Stimulated activated CD8-positive, alpha-beta memory T cell treated with anti-CD3 and anti-CD28 coated beads, Interleukin-7, amount 100 ng/mL, for 24 hours (primary cell): ENCODE data around the gene ZNF532.

ENCODE experiments used
- DNase-seq: peaks from one replicate; pipeline ENCODE4 v3.0.0-alpha.2; 2020; ENCODE audit warnings: low read depth

The ZNF532 gene

GRCh38 chr18:58977223-58977622 is 112.5 kb downstream of the ZNF532 start:
- no peak for DNase-seq

- no peak for DNase-seq
Observed at GRCh38 chr18:58977801-58978200, 113.1 kb downstream of the ZNF532 start.

- DNase-seq, result no peak
Observed at GRCh38 chr18:58978916-58979315, 114.2 kb downstream of the ZNF532 start.

GRCh38 chr18:58979615-58980014 is 114.9 kb downstream of the ZNF532 start:
- no peak for DNase-seq

DNA sequence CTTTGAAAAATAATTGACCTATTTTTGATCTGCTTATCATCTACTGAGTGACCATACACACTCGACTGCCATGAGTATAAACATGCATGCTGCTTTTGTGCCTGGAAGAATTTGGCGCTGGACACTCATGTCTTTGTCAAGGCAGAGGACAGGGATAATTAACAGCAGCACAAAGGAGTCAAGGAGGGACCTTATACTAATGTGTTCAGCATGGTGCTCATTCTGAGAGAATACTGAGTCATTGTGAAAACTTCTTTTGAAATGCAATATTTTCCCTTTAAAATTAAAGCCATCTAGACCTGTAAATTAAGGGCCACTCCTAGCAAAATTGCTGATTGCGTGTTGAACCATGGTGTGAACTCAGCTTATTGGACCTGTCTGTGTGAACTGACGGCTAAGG is 116.3 kb downstream of the ZNF532 start:
- DNase-seq, result no peak

- DNase-seq, result no peak
Observed at GRCh38 chr18:58983260-58984155, 118.8 kb downstream of the ZNF532 start.

- no peak for DNase-seq
Observed at GRCh38 chr18:58988600-58988999, 123.9 kb downstream of the ZNF532 start.

GRCh38 chr18:58989184-58989759 is 124.6 kb downstream of the ZNF532 start:
- DNase-seq, result no peak

- no peak for DNase-seq
Observed at GRCh38 chr18:58990720-58991119, 126.0 kb downstream of the ZNF532 start.

GRCh38 chr18:58991167-58991798 is 126.6 kb downstream of the ZNF532 start:
- no peak for DNase-seq

DNA sequence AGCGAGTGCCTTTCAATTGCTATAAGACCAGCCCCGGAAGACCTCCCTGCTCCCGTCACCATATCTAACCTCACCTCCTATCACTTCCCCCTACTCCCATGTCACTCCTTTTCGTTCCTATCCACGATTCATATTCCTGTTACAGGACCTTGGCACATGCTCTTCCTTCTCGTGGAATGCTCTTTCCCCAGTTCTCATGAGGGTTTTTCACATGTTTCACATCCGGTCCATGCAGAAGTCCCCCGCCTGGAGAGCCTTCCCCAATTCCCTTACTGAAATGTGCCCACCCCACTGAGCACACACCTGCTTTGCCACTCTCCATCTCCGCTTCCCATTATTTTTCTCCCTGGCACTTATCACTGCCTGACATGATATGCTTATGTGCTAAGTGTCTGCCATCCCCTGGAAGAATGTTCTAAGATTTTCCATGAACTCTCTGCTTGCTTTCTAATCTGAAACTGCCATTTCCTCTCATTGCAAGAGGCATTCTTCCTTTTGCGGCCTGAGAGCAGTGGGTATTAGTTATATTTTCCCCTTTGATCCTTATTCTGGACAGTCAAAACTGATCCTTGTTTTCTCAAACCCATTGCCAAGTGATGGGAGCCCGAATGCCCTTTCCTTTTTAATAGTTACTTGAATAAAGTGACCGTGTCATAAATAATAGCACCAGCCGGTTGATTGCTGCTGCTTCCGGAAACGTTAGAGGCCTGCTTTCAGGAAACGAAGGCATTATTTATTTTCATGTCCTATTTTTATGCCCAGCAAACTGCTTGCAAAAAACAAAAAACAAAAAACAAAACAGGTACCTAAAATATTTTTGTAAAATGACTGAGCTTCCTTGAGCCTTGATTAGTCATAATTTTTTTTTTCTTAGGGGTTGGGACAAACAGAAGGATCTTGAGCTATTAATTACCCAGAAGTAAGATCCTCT is 127.9 kb downstream of the ZNF532 start:
- DNase-seq, result no peak

DNA sequence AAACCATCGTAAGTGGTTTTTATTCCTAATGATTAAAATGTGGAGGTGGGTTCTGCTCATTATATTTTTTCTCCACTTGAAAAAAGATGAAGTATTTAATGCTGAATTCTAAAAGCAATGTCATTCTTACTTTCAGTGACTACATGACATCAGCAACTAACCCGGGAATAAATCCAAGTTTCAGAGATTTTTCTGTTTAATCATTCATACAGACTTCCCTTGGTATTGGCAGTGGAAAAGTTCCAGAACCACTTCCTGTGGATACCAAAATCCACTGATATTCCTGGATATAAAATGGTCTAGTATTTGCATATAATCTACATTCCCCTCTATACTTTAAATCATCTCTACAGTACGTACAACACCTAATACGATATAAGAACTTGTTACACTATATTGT is 128.6 kb downstream of the ZNF532 start:
- DNase-seq, result no peak

DNA sequence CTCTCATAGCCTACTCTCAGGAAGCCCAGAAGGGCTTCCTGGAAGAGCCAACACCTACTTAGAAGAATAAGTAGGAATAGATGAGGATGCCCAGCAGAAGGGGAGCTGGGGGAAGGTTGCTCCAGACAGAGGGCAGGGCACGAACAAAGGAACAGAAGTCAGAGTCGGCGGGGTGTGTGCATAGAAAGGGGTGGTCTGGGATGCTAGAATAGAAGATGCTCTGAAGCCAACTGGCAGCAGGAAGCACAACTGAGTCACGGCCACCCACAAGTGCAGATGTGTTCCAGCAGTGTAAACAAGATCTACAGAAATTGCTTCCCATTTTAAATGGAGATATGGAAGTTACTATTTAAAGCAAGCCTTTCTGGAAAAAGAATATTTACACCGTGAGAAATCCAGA is 131.0 kb downstream of the ZNF532 start:
- no peak for DNase-seq

- no peak for DNase-seq
Observed at GRCh38 chr18:58996131-58996641, 131.5 kb downstream of the ZNF532 start.

DNA sequence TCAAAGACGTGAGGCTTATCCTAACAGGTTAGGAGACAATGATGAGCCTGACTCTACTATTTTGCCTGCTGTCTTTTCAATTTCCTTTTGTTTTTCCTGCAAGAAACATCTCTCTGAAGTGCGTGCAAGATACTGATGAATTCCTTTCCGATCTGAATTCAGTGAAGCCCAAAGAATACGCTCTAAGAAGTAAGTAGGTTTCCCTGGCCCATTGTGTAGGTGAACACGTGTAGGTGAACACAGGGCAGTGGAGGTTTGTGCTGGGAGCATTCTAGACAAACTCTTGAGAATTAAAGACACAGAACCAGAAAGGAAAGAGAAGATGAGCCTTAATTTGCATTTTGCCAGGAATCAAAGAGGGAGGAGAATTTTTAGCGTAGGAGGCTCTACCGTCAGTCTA is 132.0 kb downstream of the ZNF532 start:
- DNase-seq, result no peak

- no peak for DNase-seq
Observed at GRCh38 chr18:58997811-58998337, 133.2 kb downstream of the ZNF532 start.

DNA sequence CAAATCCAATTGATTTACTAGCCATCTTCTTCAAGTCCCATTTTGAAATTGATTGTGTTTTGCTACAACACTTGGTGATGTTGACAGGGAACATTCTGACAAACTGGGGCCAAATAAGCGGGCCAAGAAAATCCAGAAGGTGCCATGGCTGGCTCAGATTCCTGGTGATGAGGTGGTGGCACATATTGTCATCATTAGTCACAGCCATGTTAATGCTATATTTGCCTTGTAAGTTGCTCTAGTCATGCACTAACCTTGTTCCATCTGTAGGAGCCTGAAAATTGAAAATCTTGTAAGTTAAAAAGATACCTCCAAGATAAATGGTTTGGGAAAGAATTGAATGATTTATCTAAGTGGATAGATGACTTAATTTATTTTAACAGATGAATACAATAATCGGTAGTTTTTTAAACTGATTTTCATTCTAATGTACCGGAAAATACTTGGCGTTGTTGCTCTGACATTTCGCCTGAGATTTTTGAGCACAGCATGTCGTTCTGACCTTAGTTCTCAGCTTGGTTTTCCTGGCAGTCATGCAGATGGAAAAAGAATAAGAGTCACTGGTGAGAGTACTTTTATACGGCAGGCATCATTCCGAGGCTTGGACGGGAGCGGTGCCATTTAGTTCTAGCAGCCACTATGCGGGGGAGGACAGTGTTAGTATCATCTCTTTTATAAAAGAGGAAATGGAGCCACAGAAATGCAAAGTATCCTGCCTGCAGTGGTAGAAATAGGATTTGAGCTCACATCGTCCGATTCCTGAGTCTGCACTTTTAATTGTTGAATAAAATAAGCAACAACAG is 133.9 kb downstream of the ZNF532 start:
- DNase-seq, result no peak

DNA sequence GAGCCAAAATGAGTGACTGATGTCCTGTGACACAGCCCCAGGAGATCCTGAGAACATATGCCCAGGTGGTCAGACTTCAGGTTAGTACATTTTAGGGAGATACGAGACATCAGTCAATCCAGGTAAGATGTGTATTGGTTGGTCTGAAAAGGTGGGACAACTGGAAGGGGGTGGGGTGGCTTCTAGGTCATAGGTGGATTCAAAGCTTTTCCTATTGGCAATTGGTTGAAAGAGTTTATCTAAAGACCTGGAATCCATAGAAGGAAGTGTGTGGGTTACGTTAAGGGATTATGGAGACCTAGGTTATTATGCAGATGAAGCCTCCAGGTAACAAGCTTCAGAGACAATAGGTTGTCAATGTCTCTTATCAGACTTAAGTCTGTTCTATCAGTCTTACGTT is 136.5 kb downstream of the ZNF532 start:
- DNase-seq, result no peak

- no peak for DNase-seq
Observed at GRCh38 chr18:59001721-59002120, 137.0 kb downstream of the ZNF532 start.

DNA sequence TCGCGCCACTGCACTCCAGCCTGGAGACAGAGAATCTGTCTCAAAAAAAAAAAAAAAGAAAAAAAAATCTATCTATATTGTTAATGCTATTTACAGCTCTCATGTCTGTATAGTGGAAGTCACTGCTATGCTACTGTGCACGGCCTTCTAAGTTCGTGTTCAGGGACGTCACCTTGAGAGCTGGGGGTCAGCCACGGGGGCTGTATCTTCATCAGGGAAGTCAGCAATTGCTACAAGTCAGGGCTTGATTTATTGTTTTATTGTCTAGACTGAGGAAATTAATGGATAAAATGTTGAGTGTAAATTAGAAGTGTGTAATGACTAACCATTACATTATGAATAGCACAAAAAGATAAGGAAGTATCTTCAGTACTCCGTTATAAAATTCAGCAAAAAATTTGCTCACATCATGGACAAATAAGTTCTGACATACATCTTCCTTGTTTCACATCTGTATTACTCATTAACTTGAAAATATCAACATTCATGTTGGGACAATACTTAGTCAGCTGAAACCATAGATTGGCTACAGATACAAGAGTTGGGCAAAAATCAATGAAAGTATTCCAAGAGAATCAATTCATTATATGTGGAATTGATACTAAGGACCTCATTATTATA is 138.4 kb downstream of the ZNF532 start:
- DNase-seq, result no peak
